Measurements from ENCODE around the gene DTD1.

DNA sequence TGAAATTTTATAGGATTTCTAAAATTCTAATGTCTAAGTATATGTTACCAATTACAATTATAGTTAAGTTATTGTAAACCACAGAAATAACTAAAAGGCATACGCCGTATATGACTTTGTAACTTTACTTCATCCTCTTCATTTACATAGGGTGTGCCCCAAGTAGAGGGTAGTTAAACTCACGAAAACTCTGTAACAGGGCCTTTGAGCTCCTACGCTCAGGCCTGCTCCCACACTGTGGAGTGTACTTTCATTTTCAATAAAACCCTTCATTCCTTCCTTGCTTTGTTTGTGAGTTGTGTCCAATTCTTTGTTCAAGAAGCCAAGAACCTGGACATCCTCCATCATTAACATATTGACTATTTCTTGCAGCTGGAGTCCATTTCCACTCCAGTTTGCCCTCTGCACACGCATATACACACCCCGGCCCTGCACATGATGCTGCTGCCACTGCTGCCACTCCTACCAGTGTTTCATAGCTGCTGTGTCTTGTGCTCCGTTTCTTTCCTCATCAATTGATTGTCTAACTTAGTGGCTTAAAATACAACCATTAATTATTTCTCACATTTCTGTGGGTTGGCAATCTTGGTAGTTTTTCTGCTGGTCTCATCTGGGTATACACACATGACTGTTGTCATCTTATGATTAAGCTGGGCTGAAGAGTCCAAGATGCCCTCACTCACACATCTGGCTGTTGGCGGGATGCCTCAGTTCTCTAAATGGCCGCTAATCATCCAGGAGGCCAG is 192.7 kb downstream of the DTD1 start:
- TF ChIP-seq, protein P1, sequence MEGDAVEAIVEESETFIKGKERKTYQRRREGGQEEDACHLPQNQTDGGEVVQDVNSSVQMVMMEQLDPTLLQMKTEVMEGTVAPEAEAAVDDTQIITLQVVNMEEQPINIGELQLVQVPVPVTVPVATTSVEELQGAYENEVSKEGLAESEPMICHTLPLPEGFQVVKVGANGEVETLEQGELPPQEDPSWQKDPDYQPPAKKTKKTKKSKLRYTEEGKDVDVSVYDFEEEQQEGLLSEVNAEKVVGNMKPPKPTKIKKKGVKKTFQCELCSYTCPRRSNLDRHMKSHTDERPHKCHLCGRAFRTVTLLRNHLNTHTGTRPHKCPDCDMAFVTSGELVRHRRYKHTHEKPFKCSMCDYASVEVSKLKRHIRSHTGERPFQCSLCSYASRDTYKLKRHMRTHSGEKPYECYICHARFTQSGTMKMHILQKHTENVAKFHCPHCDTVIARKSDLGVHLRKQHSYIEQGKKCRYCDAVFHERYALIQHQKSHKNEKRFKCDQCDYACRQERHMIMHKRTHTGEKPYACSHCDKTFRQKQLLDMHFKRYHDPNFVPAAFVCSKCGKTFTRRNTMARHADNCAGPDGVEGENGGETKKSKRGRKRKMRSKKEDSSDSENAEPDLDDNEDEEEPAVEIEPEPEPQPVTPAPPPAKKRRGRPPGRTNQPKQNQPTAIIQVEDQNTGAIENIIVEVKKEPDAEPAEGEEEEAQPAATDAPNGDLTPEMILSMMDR (IDR thresholded peaks at IDR 0.05; ENCODE audit: low read depth, low read length): no peak
- TF ChIP-seq POLR2A (IDR thresholded peaks at IDR 0.05; ENCODE audit: extremely low read depth, insufficient read length): no peak
